C4-2B (cell line): ENCODE data around the gene NRXN3.
A peak's percentile ranks its signal among the peaks of the same experiment; 100 is the strongest.

Experiments used
- ZFX ChIP-seq: fragments of 450-650 bp; IDR thresholded peaks from 2 replicates; pipeline ENCODE4 v1.6.1; 2017
- TF ChIP-seq, protein P1 (sequence below): fragments of 450-650 bp; conservative IDR thresholded peaks from 2 replicates; pipeline ENCODE4 v1.5.1; 2017; ENCODE audit warnings: mild to moderate bottlenecking

DNA sequence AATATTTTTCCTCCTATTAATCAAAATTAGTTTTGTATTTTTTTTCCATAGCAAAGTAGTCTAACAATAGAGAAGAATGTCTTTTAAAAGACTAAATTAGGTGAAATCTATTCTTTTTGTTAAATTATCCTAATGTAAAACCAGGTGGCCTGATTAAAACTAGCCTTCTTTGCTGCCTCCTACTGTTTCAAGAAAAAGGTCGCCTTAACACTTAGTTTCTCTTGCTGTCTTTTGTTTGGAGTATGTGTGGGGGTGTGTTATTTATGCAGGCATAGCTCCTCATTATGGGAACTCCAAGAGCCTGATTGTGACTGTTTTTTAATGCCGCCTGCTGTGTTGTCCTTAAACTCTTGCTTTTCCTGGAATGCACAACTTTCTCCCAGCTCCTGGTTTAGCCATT lies 1185.9 kb downstream of the NRXN3 start:
- TF ChIP-seq, protein P1, sequence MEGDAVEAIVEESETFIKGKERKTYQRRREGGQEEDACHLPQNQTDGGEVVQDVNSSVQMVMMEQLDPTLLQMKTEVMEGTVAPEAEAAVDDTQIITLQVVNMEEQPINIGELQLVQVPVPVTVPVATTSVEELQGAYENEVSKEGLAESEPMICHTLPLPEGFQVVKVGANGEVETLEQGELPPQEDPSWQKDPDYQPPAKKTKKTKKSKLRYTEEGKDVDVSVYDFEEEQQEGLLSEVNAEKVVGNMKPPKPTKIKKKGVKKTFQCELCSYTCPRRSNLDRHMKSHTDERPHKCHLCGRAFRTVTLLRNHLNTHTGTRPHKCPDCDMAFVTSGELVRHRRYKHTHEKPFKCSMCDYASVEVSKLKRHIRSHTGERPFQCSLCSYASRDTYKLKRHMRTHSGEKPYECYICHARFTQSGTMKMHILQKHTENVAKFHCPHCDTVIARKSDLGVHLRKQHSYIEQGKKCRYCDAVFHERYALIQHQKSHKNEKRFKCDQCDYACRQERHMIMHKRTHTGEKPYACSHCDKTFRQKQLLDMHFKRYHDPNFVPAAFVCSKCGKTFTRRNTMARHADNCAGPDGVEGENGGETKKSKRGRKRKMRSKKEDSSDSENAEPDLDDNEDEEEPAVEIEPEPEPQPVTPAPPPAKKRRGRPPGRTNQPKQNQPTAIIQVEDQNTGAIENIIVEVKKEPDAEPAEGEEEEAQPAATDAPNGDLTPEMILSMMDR = peak; percentile 37
- no peak for TF ChIP-seq ZFX
